ENCODE results near the gene IGSF9B. TPM values are rescaled to one million over a fixed set of nuclear protein-coding genes. Genes with fewer than 3 reads are reported as not detected.

IGSF9B gene
- total and polyA plus RNA-seq, 2 experiments from 2014 or later = 0.30 to 0.65 TPM

GRCh38 chr11:133900176-133901105 lies 56.3 kb downstream of the IGSF9B start:
- Histone ChIP-seq H3K4me3 (no peak overlapping the region), H3K36me3 (replicated peaks; ENCODE audit: insufficient read depth, low read depth) (no peaks in the 10 kb centered on the region), H3K4me2 (no peak overlapping the region), H4K20me1 (ENCODE audit: insufficient read depth, poor library complexity, severe bottlenecking) (no peaks in the 10 kb centered on the region), H2AFZ (no peak overlapping the region), H3K9me2 (replicated peaks; ENCODE audit: insufficient read depth) (no peaks in the 10 kb centered on the region), H3K4me1 (ENCODE audit: insufficient read depth) (no peaks in the 10 kb centered on the region), H3K79me2 (no peaks in the 10 kb centered on the region), H3K27me3 (no peaks in the 10 kb centered on the region), H3K27ac (no peak overlapping the region), H3K9me3 (ENCODE audit: low read depth) (no peaks in the 10 kb centered on the region)
- WGBS (ENCODE audit: low lambda C conversion rate, missing lambda C conversion rate) = 93% methylated on average over 9 of the region's 9 CpGs
- DNase-seq (ENCODE audit: low spot score) = no peak
- TF ChIP-seq EZH2 (IDR thresholded peaks at IDR 0.05; ENCODE audit: borderline replicate concordance) = no peak
- TF ChIP-seq CTCF (IDR thresholded peaks at IDR 0.05; ENCODE audit: poor library complexity) = no peak
- TF ChIP-seq EZH2phosphoT487 (IDR thresholded peaks at IDR 0.05; ENCODE audit: low read depth, severe bottlenecking, unreplicated experiment) = no peak

GRCh38 chr11:133898770-133899115 lies 58.0 kb downstream of the IGSF9B start:
- H3K27me3 ChIP-seq = no peaks in the 10 kb centered on the region
- no peak overlapping the region for H2AFZ ChIP-seq
- no peaks in the 10 kb centered on the region for H3K9me3 ChIP-seq (ENCODE audit: low read depth)
- TF ChIP-seq EZH2 (IDR thresholded peaks at IDR 0.05; ENCODE audit: borderline replicate concordance) = no peak
- TF ChIP-seq CTCF (IDR thresholded peaks at IDR 0.05; ENCODE audit: poor library complexity) = no peak
- no peak for TF ChIP-seq EZH2phosphoT487 (IDR thresholded peaks at IDR 0.05; ENCODE audit: low read depth, severe bottlenecking, unreplicated experiment)
- no peaks in the 10 kb centered on the region for H3K4me1 ChIP-seq (ENCODE audit: insufficient read depth)
- no peak overlapping the region for H3K27ac ChIP-seq
- no peak overlapping the region for H3K4me2 ChIP-seq
- no peaks in the 10 kb centered on the region for H3K79me2 ChIP-seq
- H3K4me3 ChIP-seq = no peak overlapping the region
- no peaks in the 10 kb centered on the region for H3K9me2 ChIP-seq (replicated peaks; ENCODE audit: insufficient read depth)
- DNase-seq (ENCODE audit: low spot score) = no peak
- H4K20me1 ChIP-seq (ENCODE audit: insufficient read depth, poor library complexity, severe bottlenecking) = no peaks in the 10 kb centered on the region
- 95% methylated on average over 5 of the region's 5 CpGs for WGBS (ENCODE audit: low lambda C conversion rate, missing lambda C conversion rate)
- H3K36me3 ChIP-seq (replicated peaks; ENCODE audit: insufficient read depth, low read depth) = no peaks in the 10 kb centered on the region

DNA sequence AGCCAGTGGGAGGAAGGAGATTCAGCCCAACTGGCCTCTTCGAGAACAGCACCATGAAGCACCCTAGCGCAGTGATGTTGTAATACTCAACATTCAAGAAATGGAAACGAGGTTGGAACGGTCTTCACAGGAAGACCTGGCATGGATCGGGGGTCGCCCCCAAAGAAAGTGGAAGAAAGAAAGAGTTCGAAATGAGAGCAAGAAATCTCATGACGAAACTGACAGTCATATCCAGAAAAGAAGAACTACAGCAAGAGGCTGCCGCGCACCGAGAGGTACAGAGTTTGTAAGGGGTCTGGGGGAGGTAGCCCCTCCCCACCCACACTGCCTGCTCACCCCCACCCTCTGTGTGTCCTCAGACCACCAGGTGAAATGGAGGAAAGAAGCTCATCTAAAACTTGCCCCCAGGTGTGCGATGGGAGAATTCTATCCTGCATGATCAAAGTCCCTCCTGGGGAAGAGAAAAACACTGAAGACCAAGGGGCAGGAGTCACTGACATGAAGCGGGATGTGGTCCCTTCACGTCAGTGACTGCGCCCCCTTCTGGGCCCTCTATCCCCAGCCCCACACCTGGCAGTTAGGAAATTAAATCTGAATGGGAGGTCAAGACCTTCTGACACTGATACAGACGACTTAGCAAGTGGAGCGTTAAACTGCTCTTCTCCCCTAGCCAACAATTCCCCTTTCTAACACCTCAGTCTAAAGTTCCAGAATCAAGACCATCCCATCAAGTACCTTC lies 58.6 kb downstream of the IGSF9B start:
- Histone ChIP-seq H2AFZ (no peak overlapping the region), H3K27ac (no peak overlapping the region), H3K9me3 (ENCODE audit: low read depth) (no peaks in the 10 kb centered on the region), H3K27me3 (no peaks in the 10 kb centered on the region), H3K4me3 (no peak overlapping the region), H3K36me3 (replicated peaks; ENCODE audit: insufficient read depth, low read depth) (no peaks in the 10 kb centered on the region), H3K79me2 (no peaks in the 10 kb centered on the region), H4K20me1 (ENCODE audit: insufficient read depth, poor library complexity, severe bottlenecking) (no peaks in the 10 kb centered on the region), H3K9me2 (replicated peaks; ENCODE audit: insufficient read depth) (no peaks in the 10 kb centered on the region), H3K4me1 (ENCODE audit: insufficient read depth) (no peaks in the 10 kb centered on the region), H3K4me2 (no peak overlapping the region)
- no peak for DNase-seq (ENCODE audit: low spot score)
- 84% methylated on average over 17 of the region's 17 CpGs for WGBS (ENCODE audit: low lambda C conversion rate, missing lambda C conversion rate)
- TF ChIP-seq EZH2phosphoT487 (IDR thresholded peaks at IDR 0.05; ENCODE audit: low read depth, severe bottlenecking, unreplicated experiment) (no peak), EZH2 (IDR thresholded peaks at IDR 0.05; ENCODE audit: borderline replicate concordance) (no peak), CTCF (IDR thresholded peaks at IDR 0.05; ENCODE audit: poor library complexity) (no peak)
